Neural cell (in vitro differentiated cells): ENCODE data around the gene NCAPD2. TPM values are rescaled to one million over a fixed set of nuclear protein-coding genes. Genes with fewer than 3 reads are reported as not detected.

Source experiments
- H2AFZ ChIP-seq: fragments of 200-600, 300-800 bp; sonication (generic), shearing (Covaris generic); 2 replicates; pipeline ENCODE4 v1.6.0; 2014; ENCODE audit warnings: low read depth, mild to moderate bottlenecking, antibody characterized with exemption, low read length, moderate library complexity
- H3F3A ChIP-seq: fragments of 200-600 bp; shearing (Covaris generic); 2 replicates; pipeline ENCODE4 v1.6.1; 2016; ENCODE audit warnings: mild to moderate bottlenecking, moderate library complexity, mixed read lengths, antibody characterized with exemption, low read length; ENCODE audit not compliant: insufficient read depth, poor library complexity, severe bottlenecking
- H3K27ac ChIP-seq: fragments of 200-600, 300-800 bp; sonication (generic), shearing (Covaris generic); 2 replicates; pipeline ENCODE4 v1.5.1; 2014; ENCODE audit warnings: mild to moderate bottlenecking, low read length, moderate library complexity
- H3K27me3 ChIP-seq: fragments of 300-800, 200-600 bp; sonication (generic), shearing (Covaris generic); 2 replicates; pipeline ENCODE4 v1.6.0; 2014; ENCODE audit warnings: mild to moderate bottlenecking, low read depth, low read length, moderate library complexity; ENCODE audit not compliant: insufficient read depth
- H3K36me3 ChIP-seq: fragments of 300-800, 200-600 bp; sonication (generic), shearing (Covaris generic); 2 replicates; pipeline ENCODE4 v1.5.1; 2014; ENCODE audit warnings: mild to moderate bottlenecking, antibody characterized with exemption, low read length, moderate library complexity; ENCODE audit not compliant: insufficient read depth
- H3K4me2 ChIP-seq: fragments of 300-800, 200-600 bp; sonication (generic), shearing (Covaris generic); 2 replicates; pipeline ENCODE4 v1.6.0; 2014; ENCODE audit warnings: mild to moderate bottlenecking, low read length
- H3K4me3 ChIP-seq: fragments of 300-800, 200-600 bp; sonication (generic), shearing (Covaris generic); 2 replicates; pipeline ENCODE4 v1.5.1; 2014; ENCODE audit warnings: mild to moderate bottlenecking, low read length, moderate library complexity
- H3K79me2 ChIP-seq: fragments of 200-600 bp; shearing (Covaris generic); replicated peaks from 2 replicates; pipeline ENCODE4 v1.6.0; 2014; ENCODE audit warnings: mild to moderate bottlenecking, low read length, moderate library complexity; ENCODE audit not compliant: insufficient read depth
- H3K9ac ChIP-seq: fragments of 300-800, 200-600 bp; sonication (generic), shearing (Covaris generic); 2 replicates; pipeline ENCODE4 v1.6.1; 2016; ENCODE audit warnings: mild to moderate bottlenecking, low read length, mixed read lengths
- H3K9me2 ChIP-seq: fragments of 200-600 bp; shearing (Covaris generic); 2 replicates; pipeline ENCODE4 v1.6.1; 2016; ENCODE audit warnings: mild to moderate bottlenecking, low read length, mixed read lengths; ENCODE audit not compliant: insufficient read depth
- H3K9me3 ChIP-seq: fragments of 200-600, 300-800 bp; sonication (generic), shearing (Covaris generic); 2 replicates; pipeline ENCODE4 v1.6.1; 2016; ENCODE audit warnings: mild to moderate bottlenecking, mixed run types, low read length, moderate library complexity, mixed read lengths
- H4K20me1 ChIP-seq: fragments of 200-600 bp; shearing (Covaris generic); 2 replicates; pipeline ENCODE4 v1.6.1; 2016; ENCODE audit warnings: mild to moderate bottlenecking, mixed run types; ENCODE audit not compliant: insufficient read depth
- EP300 ChIP-seq: fragments of 450-650 bp; conservative IDR thresholded peaks from 2 replicates; pipeline ENCODE4 v1.6.1; 2014; ENCODE audit warnings: antibody characterized with exemption, mild to moderate bottlenecking, moderate library complexity; ENCODE audit not compliant: poor library complexity, severe bottlenecking
- EZH2 ChIP-seq: fragments of 200-600, 300-800 bp; shearing (Covaris generic), sonication (generic); IDR thresholded peaks from 2 replicates; pipeline ENCODE4 v1.6.1; 2014; ENCODE audit warnings: antibody characterized with exemption, low read length, borderline replicate concordance, mild to moderate bottlenecking; ENCODE audit not compliant: insufficient read depth, poor library complexity, severe bottlenecking
- MXI1 ChIP-seq: fragments of 450-650 bp; conservative IDR thresholded peaks from 2 replicates; pipeline ENCODE4 v1.6.1; 2014; ENCODE audit warnings: antibody characterized with exemption, mild to moderate bottlenecking; ENCODE audit not compliant: poor library complexity, severe bottlenecking
- POLR2AphosphoS5 ChIP-seq: IDR thresholded peaks from 2 replicates; pipeline ENCODE4 v1.6.1; 2012
- RAD21 ChIP-seq: fragments of 450-650 bp; conservative IDR thresholded peaks from 2 replicates; pipeline ENCODE4 v1.6.1; 2014; ENCODE audit warnings: antibody characterized with exemption, mild to moderate bottlenecking, moderate library complexity
- SMC3 ChIP-seq: fragments of 450-650 bp; conservative IDR thresholded peaks from 2 replicates; pipeline ENCODE4 v1.6.1; 2014; ENCODE audit warnings: antibody characterized with exemption, mild to moderate bottlenecking, moderate library complexity; ENCODE audit not compliant: poor library complexity
- TAF1 ChIP-seq: IDR thresholded peaks from 2 replicates; pipeline ENCODE4 v1.6.1; 2012; ENCODE audit warnings: low read depth
- polyA plus RNA-seq: library from polyadenylated mRNA; depleted of rRNA; stranded (reverse); fragments of >200 nt; gene quantifications from 2 replicates; pipeline ENCODE4 v1.2.3, GENCODE V29; 2014
- TF ChIP-seq, protein P1 (sequence below): fragments of 450-650 bp; IDR thresholded peaks from 2 replicates; pipeline ENCODE4 v1.5.1; 2014; ENCODE audit warnings: antibody characterized with exemption, mild to moderate bottlenecking, moderate library complexity; ENCODE audit not compliant: poor library complexity, severe bottlenecking
- TF ChIP-seq, protein P2 (sequence below): IDR thresholded peaks from 2 replicates; pipeline ENCODE4 v1.6.1; 2012; ENCODE audit warnings: borderline replicate concordance

NCAPD2 gene
- polyA plus RNA-seq, 1 donor from 2014 or later: 4.5 TPM

DNA sequence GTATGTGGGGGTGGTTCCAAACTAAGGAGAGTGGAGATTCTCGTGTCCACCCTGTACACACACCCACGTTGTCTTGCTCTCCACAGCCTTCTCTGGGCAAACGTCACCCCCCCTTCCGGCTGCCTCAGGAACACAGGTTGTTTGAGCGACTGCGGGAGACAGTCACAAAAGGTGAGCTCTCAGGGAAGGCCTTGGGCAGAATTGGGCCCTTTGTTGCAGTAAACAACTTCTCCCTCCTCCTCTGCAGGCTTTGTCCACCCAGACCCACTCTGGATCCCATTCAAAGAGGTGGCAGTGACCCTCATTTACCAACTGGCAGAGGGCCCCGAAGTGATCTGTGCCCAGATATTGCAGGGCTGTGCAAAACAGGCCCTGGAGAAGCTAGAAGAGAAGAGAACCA lies 32.3 kb downstream of the NCAPD2 start:
- Histone ChIP-seq H3K9ac (no peak overlapping the region), H3F3A (no peaks in the 10 kb centered on the region), H3K9me2 (no peaks in the 10 kb centered on the region), H2AFZ (no peak overlapping the region), H3K36me3 (no peaks in the 10 kb centered on the region), H3K4me2 (no peak overlapping the region), H3K27me3 (no peaks in the 10 kb centered on the region), H3K9me3 (no peaks in the 10 kb centered on the region), H3K27ac (no peak overlapping the region), H3K79me2 (no peaks in the 10 kb centered on the region), H3K4me3 (no peak overlapping the region), H4K20me1 (no peaks in the 10 kb centered on the region)
- TF ChIP-seq RAD21 (no peak), EP300 (no peak), POLR2AphosphoS5 (no peak), TAF1 (no peak), MXI1 (no peak), EZH2 (no peak), SMC3 (no peak)
- TF ChIP-seq, protein P1, sequence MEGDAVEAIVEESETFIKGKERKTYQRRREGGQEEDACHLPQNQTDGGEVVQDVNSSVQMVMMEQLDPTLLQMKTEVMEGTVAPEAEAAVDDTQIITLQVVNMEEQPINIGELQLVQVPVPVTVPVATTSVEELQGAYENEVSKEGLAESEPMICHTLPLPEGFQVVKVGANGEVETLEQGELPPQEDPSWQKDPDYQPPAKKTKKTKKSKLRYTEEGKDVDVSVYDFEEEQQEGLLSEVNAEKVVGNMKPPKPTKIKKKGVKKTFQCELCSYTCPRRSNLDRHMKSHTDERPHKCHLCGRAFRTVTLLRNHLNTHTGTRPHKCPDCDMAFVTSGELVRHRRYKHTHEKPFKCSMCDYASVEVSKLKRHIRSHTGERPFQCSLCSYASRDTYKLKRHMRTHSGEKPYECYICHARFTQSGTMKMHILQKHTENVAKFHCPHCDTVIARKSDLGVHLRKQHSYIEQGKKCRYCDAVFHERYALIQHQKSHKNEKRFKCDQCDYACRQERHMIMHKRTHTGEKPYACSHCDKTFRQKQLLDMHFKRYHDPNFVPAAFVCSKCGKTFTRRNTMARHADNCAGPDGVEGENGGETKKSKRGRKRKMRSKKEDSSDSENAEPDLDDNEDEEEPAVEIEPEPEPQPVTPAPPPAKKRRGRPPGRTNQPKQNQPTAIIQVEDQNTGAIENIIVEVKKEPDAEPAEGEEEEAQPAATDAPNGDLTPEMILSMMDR: no peak
- TF ChIP-seq, protein P2, sequence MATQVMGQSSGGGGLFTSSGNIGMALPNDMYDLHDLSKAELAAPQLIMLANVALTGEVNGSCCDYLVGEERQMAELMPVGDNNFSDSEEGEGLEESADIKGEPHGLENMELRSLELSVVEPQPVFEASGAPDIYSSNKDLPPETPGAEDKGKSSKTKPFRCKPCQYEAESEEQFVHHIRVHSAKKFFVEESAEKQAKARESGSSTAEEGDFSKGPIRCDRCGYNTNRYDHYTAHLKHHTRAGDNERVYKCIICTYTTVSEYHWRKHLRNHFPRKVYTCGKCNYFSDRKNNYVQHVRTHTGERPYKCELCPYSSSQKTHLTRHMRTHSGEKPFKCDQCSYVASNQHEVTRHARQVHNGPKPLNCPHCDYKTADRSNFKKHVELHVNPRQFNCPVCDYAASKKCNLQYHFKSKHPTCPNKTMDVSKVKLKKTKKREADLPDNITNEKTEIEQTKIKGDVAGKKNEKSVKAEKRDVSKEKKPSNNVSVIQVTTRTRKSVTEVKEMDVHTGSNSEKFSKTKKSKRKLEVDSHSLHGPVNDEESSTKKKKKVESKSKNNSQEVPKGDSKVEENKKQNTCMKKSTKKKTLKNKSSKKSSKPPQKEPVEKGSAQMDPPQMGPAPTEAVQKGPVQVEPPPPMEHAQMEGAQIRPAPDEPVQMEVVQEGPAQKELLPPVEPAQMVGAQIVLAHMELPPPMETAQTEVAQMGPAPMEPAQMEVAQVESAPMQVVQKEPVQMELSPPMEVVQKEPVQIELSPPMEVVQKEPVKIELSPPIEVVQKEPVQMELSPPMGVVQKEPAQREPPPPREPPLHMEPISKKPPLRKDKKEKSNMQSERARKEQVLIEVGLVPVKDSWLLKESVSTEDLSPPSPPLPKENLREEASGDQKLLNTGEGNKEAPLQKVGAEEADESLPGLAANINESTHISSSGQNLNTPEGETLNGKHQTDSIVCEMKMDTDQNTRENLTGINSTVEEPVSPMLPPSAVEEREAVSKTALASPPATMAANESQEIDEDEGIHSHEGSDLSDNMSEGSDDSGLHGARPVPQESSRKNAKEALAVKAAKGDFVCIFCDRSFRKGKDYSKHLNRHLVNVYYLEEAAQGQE: no peak

DNA sequence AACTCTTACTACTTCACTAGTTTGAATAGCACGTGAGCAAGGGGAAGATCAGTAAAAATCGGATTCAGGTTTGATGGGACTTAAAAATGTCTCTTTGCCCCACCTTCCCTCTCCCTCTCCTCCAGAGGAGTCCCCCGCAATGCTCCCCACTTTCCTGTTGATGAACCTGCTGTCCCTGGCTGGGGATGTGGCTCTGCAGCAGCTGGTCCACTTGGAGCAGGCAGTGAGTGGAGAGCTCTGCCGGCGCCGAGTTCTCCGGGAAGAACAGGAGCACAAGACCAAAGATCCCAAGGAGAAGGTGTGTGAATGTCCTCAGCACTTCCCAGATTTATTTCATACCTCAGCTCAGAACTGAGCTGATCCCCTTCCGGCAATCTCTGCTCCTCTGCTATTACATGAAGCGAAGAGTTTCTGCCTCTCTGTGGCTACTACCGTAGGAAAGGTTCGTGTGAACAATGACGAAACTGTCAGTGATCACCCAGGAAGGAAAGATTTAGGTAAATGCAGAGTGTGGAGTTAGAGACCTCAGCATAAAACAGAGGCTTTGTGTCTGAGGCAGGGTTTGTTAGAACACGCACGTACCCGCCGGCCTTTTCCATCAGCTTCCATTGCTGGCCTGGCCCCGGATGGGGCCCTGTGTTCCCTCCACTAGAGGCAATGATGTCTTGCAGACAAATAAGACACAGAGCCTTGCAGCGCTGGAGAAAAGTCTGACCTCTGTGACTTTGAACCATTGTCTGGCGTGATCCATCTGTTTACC lies 33.0 kb downstream of the NCAPD2 start:
- Histone ChIP-seq H4K20me1 (no peaks in the 10 kb centered on the region), H3K79me2 (no peaks in the 10 kb centered on the region), H3K4me2 (no peak overlapping the region), H3K27ac (no peak overlapping the region), H3K36me3 (no peaks in the 10 kb centered on the region), H3K4me3 (no peak overlapping the region), H3K9me2 (no peaks in the 10 kb centered on the region), H3K27me3 (no peaks in the 10 kb centered on the region), H3F3A (peaks cover 3% of the 10 kb centered on the region), H3K9me3 (no peaks in the 10 kb centered on the region), H2AFZ (no peak overlapping the region), H3K9ac (no peak overlapping the region)
- TF ChIP-seq EP300 (no peak), MXI1 (no peak), RAD21 (no peak), POLR2AphosphoS5 (no peak), EZH2 (no peak), TAF1 (no peak), SMC3 (no peak)
- TF ChIP-seq, protein P1: no peak
- TF ChIP-seq, protein P2: no peak
